T-helper 1 cell (primary cell): ENCODE measurements around the gene ANKRD44.

Experiments
- DNase-seq, 5 donors: peaks; one replicate each; pipeline ENCODE4 v3.0.0-alpha.2; 2012 to 2020

The ANKRD44 gene

GRCh38 chr2:197101519-197101918, 209.1 kb downstream of the ANKRD44 start:
- DNase-seq: no peak

- no peak for DNase-seq
Measured at GRCh38 chr2:197097578-197098366, 212.8 kb downstream of the ANKRD44 start.

GRCh38 chr2:197096649-197097048, 213.9 kb downstream of the ANKRD44 start:
- DNase-seq: no peak

GRCh38 chr2:197092431-197092830, 218.1 kb downstream of the ANKRD44 start:
- DNase-seq: no peak

GRCh38 chr2:197090742-197091367, 219.7 kb downstream of the ANKRD44 start:
- DNase-seq: no peak

- DNase-seq: no peak
Measured at GRCh38 chr2:197089655-197090054, 220.9 kb downstream of the ANKRD44 start.

- no peak for DNase-seq
Measured at GRCh38 chr2:197088694-197089093, 221.9 kb downstream of the ANKRD44 start.

- DNase-seq: no peak
Measured at GRCh38 chr2:197086500-197086899, 224.1 kb downstream of the ANKRD44 start.

GRCh38 chr2:197085665-197086064, 224.9 kb downstream of the ANKRD44 start:
- no peak for DNase-seq

- DNase-seq: no peak
Measured at GRCh38 chr2:197081294-197081693, 229.3 kb downstream of the ANKRD44 start.

GRCh38 chr2:197080578-197081216, 229.9 kb downstream of the ANKRD44 start:
- no peak for DNase-seq

GRCh38 chr2:197079832-197080555, 230.6 kb downstream of the ANKRD44 start:
- no peak for DNase-seq

- no peak for DNase-seq
Measured at GRCh38 chr2:197079414-197079813, 231.2 kb downstream of the ANKRD44 start.

GRCh38 chr2:197078535-197078934, 232.0 kb downstream of the ANKRD44 start:
- no peak for DNase-seq

GRCh38 chr2:197077336-197077735, 233.2 kb downstream of the ANKRD44 start:
- no peak for DNase-seq

- no peak for DNase-seq
Measured at GRCh38 chr2:197076652-197077051, 233.9 kb downstream of the ANKRD44 start.

- no peak for DNase-seq
Measured at GRCh38 chr2:197075754-197076337, 234.7 kb downstream of the ANKRD44 start.

- no peak for DNase-seq
Measured at GRCh38 chr2:197075281-197075680, 235.3 kb downstream of the ANKRD44 start.

GRCh38 chr2:197073701-197074433, 236.7 kb downstream of the ANKRD44 start:
- DNase-seq: no peak

GRCh38 chr2:197073270-197073669, 237.3 kb downstream of the ANKRD44 start:
- no peak for DNase-seq

GRCh38 chr2:197072533-197072932, 238.0 kb downstream of the ANKRD44 start:
- DNase-seq: no peak

GRCh38 chr2:197071790-197072436, 238.7 kb downstream of the ANKRD44 start:
- no peak for DNase-seq
